HG03139 (cell line): Measurements from ENCODE around the gene EFHC2.

Source experiments
- ATAC-seq: cut with Tn5 transposase; IDR thresholded peaks from one replicate; pipeline ENCODE4 v1.9.1; 2021; ENCODE audit not compliant: unreplicated experiment

The EFHC2 gene

DNA sequence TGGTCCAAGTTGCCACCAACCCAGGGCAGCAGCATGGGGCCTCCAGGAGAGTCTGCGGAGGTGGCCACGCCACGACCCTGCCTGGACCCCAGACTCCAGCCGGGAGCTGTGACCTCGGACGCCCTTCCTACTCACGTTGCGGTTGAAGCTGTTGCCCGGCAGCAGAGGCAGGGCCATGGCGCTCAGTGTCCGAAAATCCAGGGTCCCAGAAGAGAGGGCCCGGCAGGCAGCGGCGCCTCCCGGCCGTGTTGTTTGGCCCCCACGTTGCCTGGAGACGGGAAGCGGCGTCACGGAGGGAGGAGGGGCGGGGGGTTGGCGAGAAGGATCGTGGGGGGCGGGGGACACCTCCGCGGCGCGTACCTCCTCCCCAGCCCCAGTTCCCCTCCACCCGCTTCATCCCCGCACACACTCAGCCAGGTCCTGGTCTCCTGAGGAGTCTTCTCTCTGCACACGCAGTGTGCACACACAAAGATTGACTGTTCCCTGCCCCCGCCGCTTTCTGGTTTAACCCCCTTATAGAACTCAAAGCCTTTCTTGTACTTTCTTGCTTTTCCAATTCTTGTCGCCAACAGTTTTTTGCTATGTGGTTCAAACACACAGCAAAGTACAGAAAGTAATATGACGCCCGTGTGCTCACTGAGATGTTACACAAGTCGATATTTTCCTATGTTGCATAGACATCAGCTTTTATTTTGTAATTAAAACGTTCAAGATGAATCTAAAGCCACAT is at the start of gene EFHC2:
EFHC2 (minus strand) TSS at position 261 of the 730 bp plus-strand sequence; CDS start at position 177, 84 bp downstream.
- no peak for ATAC-seq

DNA sequence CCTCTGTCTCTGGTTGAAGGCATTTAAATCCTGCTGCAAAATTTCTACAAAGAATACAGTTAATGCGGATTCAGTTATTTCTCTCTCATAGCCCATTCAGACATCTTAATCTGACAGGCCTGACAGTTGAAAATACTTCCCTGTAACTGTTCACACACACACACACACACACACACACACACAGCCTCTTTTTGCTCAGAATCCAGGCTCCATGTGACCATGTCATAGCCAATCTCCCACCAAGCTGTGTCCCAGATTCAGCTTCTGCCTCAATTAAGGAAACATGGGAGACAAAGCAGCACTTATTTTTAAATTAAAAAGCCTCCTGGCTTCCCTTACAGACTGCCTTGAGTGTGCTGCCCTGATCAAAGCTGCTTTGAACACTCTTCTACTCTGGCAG is 49.3 kb upstream of the EFHC2 start:
- no peak for ATAC-seq

GRCh38 chrX:44384688-44385338 is 41.3 kb upstream of the EFHC2 start:
- ATAC-seq = no peak

DNA sequence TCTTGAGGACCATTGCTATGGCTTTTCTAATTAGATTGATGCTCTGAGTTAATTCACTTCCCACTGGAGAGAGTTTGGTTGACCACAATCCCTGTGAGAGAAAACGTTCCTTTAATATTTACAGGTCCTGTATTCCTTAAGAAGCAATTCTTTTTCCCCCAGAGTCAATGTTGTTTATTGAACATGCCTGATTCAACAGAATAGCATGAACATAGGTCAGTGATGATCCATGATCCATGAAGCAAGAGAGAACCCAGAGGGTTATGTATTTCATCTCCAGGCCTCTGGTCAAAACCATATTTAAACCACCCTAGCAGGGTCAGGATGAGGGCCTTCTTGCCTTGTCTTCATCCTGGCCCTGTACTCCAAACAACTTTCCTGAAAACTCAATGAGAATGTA is 39.4 kb upstream of the EFHC2 start:
- no peak for ATAC-seq

DNA sequence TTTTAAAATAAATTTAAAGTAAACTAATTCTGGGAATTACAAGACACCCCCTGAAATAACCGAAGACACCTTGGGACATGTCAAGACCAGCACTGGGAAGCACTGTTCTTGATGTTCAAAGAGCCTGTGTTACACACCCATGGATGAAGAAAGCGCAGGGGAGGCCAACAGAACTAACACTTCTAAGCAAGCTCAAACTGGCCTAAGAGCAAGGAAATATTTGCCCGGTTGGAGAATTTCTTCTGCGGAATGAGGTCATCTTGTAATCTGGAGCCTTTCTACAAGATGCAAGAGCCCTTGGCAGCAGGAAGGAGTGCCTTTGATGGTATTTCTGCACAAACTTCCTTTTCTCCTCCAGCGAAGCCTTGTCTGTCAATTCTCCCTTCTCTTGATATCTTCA is 9.3 kb upstream of the EFHC2 start:
- ATAC-seq = no peak

GRCh38 chrX:44349561-44349960 is 6.1 kb upstream of the EFHC2 start:
- ATAC-seq = no peak

DNA sequence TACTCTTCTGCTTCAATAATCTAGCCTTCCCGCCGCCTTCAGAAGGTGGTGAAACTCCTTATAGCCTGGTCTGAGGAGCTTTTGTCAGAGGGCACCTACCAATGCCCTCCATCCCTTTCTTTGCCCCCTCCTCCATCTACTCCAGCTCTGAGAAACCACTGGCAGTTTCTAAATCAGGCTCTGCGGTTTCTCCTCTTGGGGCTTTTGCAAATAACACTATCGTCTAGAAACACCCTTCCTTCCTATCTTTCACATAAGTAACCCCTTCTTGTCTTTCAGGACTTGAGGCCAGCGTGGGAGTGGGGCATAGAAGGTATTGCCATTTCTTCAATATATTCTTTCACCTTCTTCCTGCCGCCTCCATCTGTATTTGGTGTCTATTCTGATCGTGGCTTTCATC is 1.2 kb upstream of the EFHC2 start:
- no peak for ATAC-seq

GRCh38 chrX:44344194-44344593 is 722 bp upstream of the EFHC2 start:
- no peak for ATAC-seq

- ATAC-seq = no peak
Observed at GRCh38 chrX:44342866-44343265, 606 bp downstream of the EFHC2 start.

DNA sequence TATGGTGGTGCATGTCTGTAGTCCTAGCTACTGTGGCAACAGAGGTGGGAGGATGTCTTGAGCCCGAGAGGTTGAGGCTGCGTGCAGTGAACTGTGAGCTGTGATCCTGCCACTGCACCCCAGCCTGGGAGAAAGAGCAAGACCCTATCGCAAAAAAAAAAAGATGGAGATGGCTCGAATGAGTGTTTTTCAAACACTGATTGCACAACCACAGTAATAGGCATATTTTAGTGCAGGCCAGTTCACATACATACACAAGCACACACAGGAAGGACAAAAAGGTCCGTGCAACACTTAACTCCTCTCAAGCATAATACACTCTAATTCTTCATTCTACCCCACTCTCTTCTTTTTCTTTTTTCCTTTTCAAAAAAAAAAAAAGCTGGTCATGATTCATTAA is 5.1 kb downstream of the EFHC2 start:
- ATAC-seq = no peak

DNA sequence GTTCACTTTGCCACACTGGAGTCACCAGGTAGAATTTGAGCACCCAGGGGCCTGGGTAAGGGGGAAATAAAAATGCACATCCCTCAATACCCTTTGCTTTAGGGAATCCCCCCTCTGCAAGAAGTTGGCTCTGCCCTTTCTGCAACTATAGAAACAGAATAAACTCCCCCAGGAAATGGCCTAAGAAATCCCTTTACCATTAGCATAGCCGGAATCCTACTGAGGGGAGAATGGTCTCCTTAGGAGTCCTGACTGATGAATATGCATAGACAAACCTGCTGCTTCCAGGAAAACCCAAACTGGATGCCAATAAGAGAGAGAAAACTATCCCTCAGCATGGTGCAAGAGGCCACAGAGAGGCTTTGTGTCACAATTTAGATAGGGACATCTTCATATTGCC is 11.0 kb downstream of the EFHC2 start:
- no peak for ATAC-seq

DNA sequence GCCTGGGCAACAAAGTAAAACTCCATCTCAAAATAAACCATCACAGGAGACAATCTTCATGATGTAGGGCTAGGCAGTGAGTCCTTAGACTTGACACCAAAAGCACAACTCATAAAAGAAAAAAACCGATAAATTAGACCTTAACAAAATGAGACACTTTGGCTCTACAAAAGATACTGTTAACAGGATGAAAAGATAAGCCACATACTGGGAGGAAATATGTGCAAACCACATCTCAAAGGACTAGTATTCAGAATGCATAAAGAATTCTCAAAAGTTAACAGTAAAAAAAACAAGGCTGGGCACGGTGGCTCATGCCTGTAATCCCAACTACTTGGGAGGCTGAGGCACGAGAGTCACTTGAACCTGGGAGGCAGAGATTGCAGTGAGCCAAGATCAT is 13.2 kb downstream of the EFHC2 start:
- no peak for ATAC-seq

DNA sequence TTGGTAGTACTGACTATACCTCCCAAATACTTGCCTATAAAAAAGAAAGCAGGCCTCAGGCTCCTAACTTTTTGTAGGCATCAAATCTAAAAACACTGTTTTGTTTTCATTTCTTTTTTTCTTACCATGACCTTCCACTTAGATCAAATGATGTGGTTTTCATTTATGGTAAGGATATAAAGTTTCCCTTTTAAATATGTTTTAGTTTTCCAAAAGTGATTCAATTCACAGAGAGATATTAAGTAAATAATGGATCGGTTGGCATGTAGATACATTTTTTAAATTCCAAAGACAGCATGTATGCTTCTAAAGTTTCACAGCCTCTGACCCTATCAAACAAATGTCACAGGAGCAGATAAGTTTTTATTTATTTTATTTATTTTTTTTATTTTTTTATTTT is 23.9 kb downstream of the EFHC2 start:
- ATAC-seq = no peak

GRCh38 chrX:44317181-44317580 is 26.3 kb downstream of the EFHC2 start:
- no peak for ATAC-seq

- no peak for ATAC-seq
Observed at GRCh38 chrX:44314808-44315207, 28.7 kb downstream of the EFHC2 start.

GRCh38 chrX:44314259-44314734 is 29.2 kb downstream of the EFHC2 start:
- ATAC-seq = peak; percentile 70

DNA sequence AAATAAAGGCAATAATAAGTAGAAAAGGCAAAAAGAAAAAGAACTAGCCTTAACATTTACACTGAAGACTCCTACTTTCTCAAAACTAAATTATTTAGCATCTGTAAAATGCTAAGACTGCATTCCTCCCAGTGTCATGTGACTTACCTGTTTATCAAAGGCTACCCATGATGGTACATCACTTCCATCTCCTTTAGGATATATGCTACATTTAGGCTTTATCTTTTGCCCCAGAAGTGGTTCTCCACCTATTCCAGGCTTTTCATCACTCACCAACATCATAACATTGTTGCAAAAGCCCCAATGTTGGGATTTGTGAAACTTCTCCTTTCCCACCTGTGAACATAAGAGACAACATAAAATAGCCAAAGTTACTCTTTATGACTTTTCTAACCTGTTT is 31.1 kb downstream of the EFHC2 start:
- ATAC-seq = no peak

DNA sequence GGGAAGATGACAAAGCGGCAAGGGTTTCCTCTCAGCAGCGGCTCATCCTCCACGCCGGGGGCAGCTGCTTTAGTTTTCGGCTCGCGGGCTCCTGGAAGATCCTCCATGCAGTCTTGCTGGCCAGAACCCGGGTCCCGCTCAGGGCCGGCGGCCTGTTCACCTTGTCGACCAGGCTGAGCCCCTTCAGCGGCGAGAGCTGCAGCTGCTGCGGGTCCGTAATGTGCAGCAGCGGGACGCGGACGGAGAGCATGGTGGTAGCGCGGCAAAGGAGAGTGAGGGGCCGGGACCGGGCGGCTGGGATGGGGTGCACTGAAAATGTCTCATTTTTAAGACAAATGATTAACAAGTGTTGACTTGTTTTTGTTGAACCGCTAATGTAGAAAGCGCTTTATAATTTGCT is 33.2 kb downstream of the EFHC2 start:
- ATAC-seq = no peak

DNA sequence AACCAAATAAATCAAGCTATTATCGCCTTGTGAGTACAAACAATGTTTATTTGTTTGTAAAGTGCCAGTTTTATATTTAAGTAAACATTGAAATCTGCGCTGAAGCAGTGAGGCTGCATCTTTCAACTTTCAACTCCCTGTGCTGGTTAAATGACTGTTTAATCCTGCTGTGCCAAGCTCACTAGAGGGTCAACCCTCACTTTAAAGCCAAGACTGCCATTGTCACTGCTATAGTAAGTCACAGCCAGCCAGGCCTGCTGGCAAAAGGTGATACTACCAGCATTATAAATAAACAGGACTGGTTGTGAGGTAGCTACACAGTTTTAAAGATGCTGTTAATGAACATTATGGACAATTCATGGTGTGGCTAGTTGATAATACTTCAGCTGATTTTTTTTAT is 34.6 kb downstream of the EFHC2 start:
- ATAC-seq = no peak

DNA sequence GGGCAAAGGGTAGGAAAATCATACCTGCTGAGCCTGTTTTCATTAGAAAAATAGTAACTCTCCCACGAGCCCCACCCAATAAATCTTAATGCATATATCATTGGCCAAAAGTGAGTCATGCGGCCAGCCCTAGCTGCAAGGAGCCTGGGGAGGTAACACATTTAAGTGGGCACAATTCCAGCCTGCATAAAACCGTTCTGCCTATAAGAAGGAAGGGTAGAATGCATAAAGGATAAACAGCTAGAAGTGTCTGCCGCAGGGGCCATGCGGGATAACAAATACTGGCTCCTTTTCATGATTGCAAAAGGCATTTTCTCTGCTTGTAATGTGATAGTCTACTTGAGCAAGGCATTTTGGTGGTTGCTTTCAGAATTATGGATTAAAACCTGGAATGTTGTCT is 37.1 kb downstream of the EFHC2 start:
- no peak for ATAC-seq

- no peak for ATAC-seq
Observed at GRCh38 chrX:44305921-44306320, 37.6 kb downstream of the EFHC2 start.

GRCh38 chrX:44303119-44303518 is 40.4 kb downstream of the EFHC2 start:
- no peak for ATAC-seq

GRCh38 chrX:44299177-44299576 is 44.3 kb downstream of the EFHC2 start:
- no peak for ATAC-seq
